H9 (cell line): ENCODE measurements around the gene CYCS. TPM values are rescaled to one million over a fixed set of nuclear protein-coding genes. Genes with fewer than 3 reads are reported as not detected.

Experiments
- DNase-seq: peaks from one replicate; pipeline ENCODE4 v3.0.0-alpha.2; 2017
- H2AFZ ChIP-seq: one replicate; pipeline ENCODE4 v1.6.1; 2013; ENCODE audit warnings: mild to moderate bottlenecking, low read length, control low read depth, moderate library complexity
- H2AK5ac ChIP-seq: 2 replicates; pipeline ENCODE4 v1.6.1; 2013; ENCODE audit warnings: low read length, control low read depth, mixed read lengths; ENCODE audit not compliant: insufficient read length
- H2BK120ac ChIP-seq: one replicate; pipeline ENCODE4 v1.6.1; 2013; ENCODE audit warnings: low read depth, mild to moderate bottlenecking, low read length, control low read depth, inconsistent platforms; ENCODE audit not compliant: poor library complexity, severe bottlenecking
- H2BK12ac ChIP-seq: 2 replicates; pipeline ENCODE4 v1.6.1; 2013; ENCODE audit warnings: low read length, control low read depth, mixed read lengths, low read depth; ENCODE audit not compliant: insufficient read length
- H2BK15ac ChIP-seq: 2 replicates; pipeline ENCODE4 v1.6.1; 2013; ENCODE audit warnings: low read depth, low read length, control low read depth
- H2BK20ac ChIP-seq: one replicate; pipeline ENCODE4 v1.6.1; 2013; ENCODE audit warnings: low read depth, mild to moderate bottlenecking, low read length, control low read depth, inconsistent platforms; ENCODE audit not compliant: poor library complexity, severe bottlenecking
- H2BK5ac ChIP-seq: 2 replicates; pipeline ENCODE4 v1.6.1; 2013; ENCODE audit warnings: low read length, control low read depth, mixed read lengths; ENCODE audit not compliant: insufficient read length
- H3K14ac ChIP-seq: 2 replicates; pipeline ENCODE4 v1.6.1; 2013; ENCODE audit warnings: low read length, control low read depth; ENCODE audit not compliant: insufficient read depth
- H3K18ac ChIP-seq: 2 replicates; pipeline ENCODE4 v1.6.1; 2013; ENCODE audit warnings: low read depth, mild to moderate bottlenecking, mixed read lengths, low read length, control low read depth; ENCODE audit not compliant: insufficient read length
- H3K23ac ChIP-seq: 2 replicates; pipeline ENCODE4 v1.6.1; 2013; ENCODE audit warnings: low read length, control low read depth, mixed read lengths, low read depth; ENCODE audit not compliant: insufficient read length
- H3K23me2 ChIP-seq: 2 replicates; pipeline ENCODE4 v1.6.1; 2013; ENCODE audit warnings: low read depth, mild to moderate bottlenecking, mixed read lengths, low read length, control low read depth; ENCODE audit not compliant: insufficient read length, poor library complexity, severe bottlenecking
- H3K27ac ChIP-seq: 2 replicates; pipeline ENCODE4 v1.5.1; 2013; ENCODE audit warnings: low read length, control low read depth, mixed read lengths, low read depth; ENCODE audit not compliant: insufficient read length
- H3K27me3 ChIP-seq: 2 replicates; pipeline ENCODE4 v1.6.1; 2013; ENCODE audit warnings: low read length, control low read depth, inconsistent platforms; ENCODE audit not compliant: insufficient read depth
- H3K4ac ChIP-seq: 2 replicates; pipeline ENCODE4 v1.6.1; 2013; ENCODE audit warnings: low read depth, mild to moderate bottlenecking, control low read depth, inconsistent platforms, low read length, moderate library complexity
- H3K4me1 ChIP-seq: 2 replicates; pipeline ENCODE4 v1.6.1; 2013; ENCODE audit warnings: low read length, control low read depth, inconsistent platforms; ENCODE audit not compliant: insufficient read depth
- H3K4me2 ChIP-seq: 2 replicates; pipeline ENCODE4 v1.6.1; 2013; ENCODE audit warnings: low read length, control low read depth, mixed read lengths; ENCODE audit not compliant: insufficient read length, insufficient read depth
- H3K56ac ChIP-seq: 2 replicates; pipeline ENCODE4 v1.6.1; 2013; ENCODE audit warnings: low read depth, mild to moderate bottlenecking, mixed read lengths, low read length, control low read depth; ENCODE audit not compliant: insufficient read length
- H3K79me1 ChIP-seq: 2 replicates; pipeline ENCODE4 v1.6.1; 2013; ENCODE audit warnings: low read depth, mild to moderate bottlenecking, moderate library complexity, low read length, control low read depth, inconsistent platforms; ENCODE audit not compliant: insufficient read depth, poor library complexity, severe bottlenecking
- H3K79me2 ChIP-seq: 2 replicates; pipeline ENCODE4 v1.6.1; 2013; ENCODE audit warnings: low read length, control low read depth, inconsistent platforms; ENCODE audit not compliant: insufficient read depth
- H3K9ac ChIP-seq: 2 replicates; pipeline ENCODE4 v1.6.1; 2013; ENCODE audit warnings: low read length, control low read depth, mixed read lengths; ENCODE audit not compliant: insufficient read length; ENCODE audit errors: extremely low read depth
- H3K9me3 ChIP-seq: one replicate; pipeline ENCODE4 v1.6.1; 2013; ENCODE audit warnings: low read depth, low read length, inconsistent platforms; ENCODE audit not compliant: control insufficient read depth
- H3T11ph ChIP-seq: one replicate; pipeline ENCODE4 v1.6.1; 2013; ENCODE audit warnings: mild to moderate bottlenecking, low read length, control low read depth, inconsistent platforms
- H4K20me1 ChIP-seq: one replicate; pipeline ENCODE4 v1.6.1; 2013; ENCODE audit not compliant: control insufficient read depth, insufficient read length, insufficient read depth
- H4K5ac ChIP-seq: 2 replicates; pipeline ENCODE4 v1.6.1; 2013; ENCODE audit warnings: low read depth, mild to moderate bottlenecking, mixed read lengths, low read length, control low read depth; ENCODE audit not compliant: insufficient read length
- H4K8ac ChIP-seq: replicated peaks from 2 replicates; pipeline ENCODE4 v1.6.1; 2013; ENCODE audit warnings: low read length, control low read depth, mixed read lengths, low read depth; ENCODE audit not compliant: insufficient read length
- H4K91ac ChIP-seq: 2 replicates; pipeline ENCODE4 v1.6.1; 2013; ENCODE audit warnings: low read depth, mild to moderate bottlenecking, moderate library complexity, mixed read lengths, low read length, control low read depth; ENCODE audit not compliant: insufficient read length
- H3K27ac Mint-ChIP-seq, 3 experiments: 2 replicates in 2 of 3; 3 replicates in 1 of 3; pipeline ENCODE4 v1.8.0; 2020 to 2021; ENCODE audit warnings: mixed read lengths in 3 of 3, mild to moderate bottlenecking in 1 of 3, moderate library complexity in 1 of 3
- H3K27me3 Mint-ChIP-seq: 2 replicates; pipeline ENCODE4 v1.8.0; 2021; ENCODE audit warnings: low read depth, mild to moderate bottlenecking, moderate library complexity, mixed read lengths
- H3K36me3 Mint-ChIP-seq, 3 experiments: 2 replicates in 2 of 3; 3 replicates in 1 of 3; pipeline ENCODE4 v1.8.0; 2020 to 2021; ENCODE audit warnings: low read depth in 3 of 3, mixed read lengths in 3 of 3; ENCODE audit not compliant: insufficient read depth in 1 of 3
- H3K4me1 Mint-ChIP-seq, 2 experiments: 2 replicates each; pipeline ENCODE4 v1.8.0; 2020; ENCODE audit warnings: mixed read lengths in 2 of 2
- H3K4me3 Mint-ChIP-seq, 2 experiments: 2 replicates in 1 of 2; 3 replicates in 1 of 2; pipeline ENCODE4 v1.8.0; 2020 to 2021; ENCODE audit warnings: mild to moderate bottlenecking in 2 of 2, mixed read lengths in 2 of 2, moderate library complexity in 1 of 2
- H3K9me3 Mint-ChIP-seq, 2 experiments: 2 replicates in 1 of 2; 3 replicates in 1 of 2; pipeline ENCODE4 v1.8.0; 2020; ENCODE audit warnings: mild to moderate bottlenecking in 2 of 2, mixed read lengths in 2 of 2, moderate library complexity in 1 of 2
- WGBS: extraction: QIAGEN DNeasy Blood & Tissue Kit; methylation state at CpG from one replicate; pipeline ENCODE4 v1.1.7; 2013; ENCODE audit warnings: missing lambda C conversion rate, low lambda C conversion rate, mixed read lengths; ENCODE audit not compliant: insufficient read length; ENCODE audit errors: extremely low coverage; 5-methylcytosine and 5-hydroxymethylcytosine counted together
- total RNA-seq: library from RNA; stranded (reverse); gene quantifications from 2 replicates; pipeline ENCODE4 v1.2.1, GENCODE V29; 2021
- TF ChIP-seq, protein P1 (sequence below): fragments of 200-600 bp; sonication (generic); conservative IDR thresholded peaks from 3 replicates; pipeline ENCODE4 v1.8.0; 2021; ENCODE audit warnings: antibody characterized with exemption, mild to moderate bottlenecking

CYCS gene
- total RNA-seq, 1 experiment from 2014 or later, result 209 TPM

DNA sequence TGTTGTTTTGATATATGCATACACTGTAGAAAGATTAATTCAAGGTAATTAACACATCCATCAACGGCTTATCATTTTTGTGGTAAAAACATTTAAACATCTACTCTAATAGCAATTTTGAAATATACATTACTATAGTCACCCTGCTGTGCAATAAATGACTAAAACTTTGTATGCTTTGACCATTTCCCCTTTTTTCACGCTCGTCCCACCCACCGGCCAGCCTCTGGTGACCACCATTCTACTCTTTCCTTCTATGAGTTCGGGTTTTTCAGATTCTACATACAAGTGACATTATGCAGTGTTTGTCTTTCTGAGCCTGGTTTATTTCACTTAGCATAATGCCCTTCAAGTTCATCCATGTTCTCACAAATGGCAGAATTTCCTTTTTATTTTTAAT, 21.3 kb downstream of the CYCS start:
- no peaks in the 10 kb centered on the region for H3K4me1 ChIP-seq
- H3K36me3 Mint-ChIP-seq, result no peaks in the 10 kb centered on the region
- H3K27me3 Mint-ChIP-seq, result no peaks in the 10 kb centered on the region; the same call in 1 of the 2 replicates
- H2AK5ac ChIP-seq, result no peak overlapping the region
- no peak overlapping the region for H3K56ac ChIP-seq
- H4K8ac ChIP-seq, result no peak overlapping the region
- no peak overlapping the region for H2BK5ac ChIP-seq
- no peak overlapping the region for H2AFZ ChIP-seq
- H2BK120ac ChIP-seq, result no peak overlapping the region
- no peaks in the 10 kb centered on the region for H3K79me1 ChIP-seq
- H4K5ac ChIP-seq, result no peak overlapping the region
- H2BK20ac ChIP-seq, result no peak overlapping the region
- no peak overlapping the region for H2BK15ac ChIP-seq
- H3K23me2 ChIP-seq, result no peaks in the 10 kb centered on the region
- no peaks in the 10 kb centered on the region; a peak in 2 of 5 replicates for H3K9me3 Mint-ChIP-seq
- no peak overlapping the region for H3K4me3 Mint-ChIP-seq
- H3K4me2 ChIP-seq, result no peak overlapping the region
- WGBS, result no CpG with 5 or more reads among the region's 5 CpGs
- no peak overlapping the region for H3K14ac ChIP-seq
- H2BK12ac ChIP-seq, result no peak overlapping the region
- H3K4me1 Mint-ChIP-seq, result no peaks in the 10 kb centered on the region
- H4K20me1 ChIP-seq, result no peaks in the 10 kb centered on the region
- no peak overlapping the region for H3K27ac Mint-ChIP-seq
- no peak overlapping the region for H3K9ac ChIP-seq
- no peak overlapping the region for H3K23ac ChIP-seq
- no peak overlapping the region for H3T11ph ChIP-seq
- H4K91ac ChIP-seq, result no peak overlapping the region
- TF ChIP-seq, protein P1, sequence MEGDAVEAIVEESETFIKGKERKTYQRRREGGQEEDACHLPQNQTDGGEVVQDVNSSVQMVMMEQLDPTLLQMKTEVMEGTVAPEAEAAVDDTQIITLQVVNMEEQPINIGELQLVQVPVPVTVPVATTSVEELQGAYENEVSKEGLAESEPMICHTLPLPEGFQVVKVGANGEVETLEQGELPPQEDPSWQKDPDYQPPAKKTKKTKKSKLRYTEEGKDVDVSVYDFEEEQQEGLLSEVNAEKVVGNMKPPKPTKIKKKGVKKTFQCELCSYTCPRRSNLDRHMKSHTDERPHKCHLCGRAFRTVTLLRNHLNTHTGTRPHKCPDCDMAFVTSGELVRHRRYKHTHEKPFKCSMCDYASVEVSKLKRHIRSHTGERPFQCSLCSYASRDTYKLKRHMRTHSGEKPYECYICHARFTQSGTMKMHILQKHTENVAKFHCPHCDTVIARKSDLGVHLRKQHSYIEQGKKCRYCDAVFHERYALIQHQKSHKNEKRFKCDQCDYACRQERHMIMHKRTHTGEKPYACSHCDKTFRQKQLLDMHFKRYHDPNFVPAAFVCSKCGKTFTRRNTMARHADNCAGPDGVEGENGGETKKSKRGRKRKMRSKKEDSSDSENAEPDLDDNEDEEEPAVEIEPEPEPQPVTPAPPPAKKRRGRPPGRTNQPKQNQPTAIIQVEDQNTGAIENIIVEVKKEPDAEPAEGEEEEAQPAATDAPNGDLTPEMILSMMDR, result no peak
- H3K27ac ChIP-seq, result no peak overlapping the region
- no peak for DNase-seq
- no peaks in the 10 kb centered on the region for H3K27me3 ChIP-seq
- no peak overlapping the region for H3K18ac ChIP-seq
- H3K79me2 ChIP-seq, result no peaks in the 10 kb centered on the region
- H3K4ac ChIP-seq, result no peak overlapping the region
- no peaks in the 10 kb centered on the region for H3K9me3 ChIP-seq
